Hippocampal formation (tissue), 2 donors: ENCODE results near the gene NEO1.
"Not testable (repeated sequence)": the region's sequence is repeated elsewhere in the genome, so short reads cannot be mapped to it uniquely, and the experiment has no call there.

Experiments
- DNase-seq, 2 donors: peaks; one replicate each; lab custom pipeline; 2025; lab: John Stamatoyannopoulos, UW

Gene NEO1

DNA sequence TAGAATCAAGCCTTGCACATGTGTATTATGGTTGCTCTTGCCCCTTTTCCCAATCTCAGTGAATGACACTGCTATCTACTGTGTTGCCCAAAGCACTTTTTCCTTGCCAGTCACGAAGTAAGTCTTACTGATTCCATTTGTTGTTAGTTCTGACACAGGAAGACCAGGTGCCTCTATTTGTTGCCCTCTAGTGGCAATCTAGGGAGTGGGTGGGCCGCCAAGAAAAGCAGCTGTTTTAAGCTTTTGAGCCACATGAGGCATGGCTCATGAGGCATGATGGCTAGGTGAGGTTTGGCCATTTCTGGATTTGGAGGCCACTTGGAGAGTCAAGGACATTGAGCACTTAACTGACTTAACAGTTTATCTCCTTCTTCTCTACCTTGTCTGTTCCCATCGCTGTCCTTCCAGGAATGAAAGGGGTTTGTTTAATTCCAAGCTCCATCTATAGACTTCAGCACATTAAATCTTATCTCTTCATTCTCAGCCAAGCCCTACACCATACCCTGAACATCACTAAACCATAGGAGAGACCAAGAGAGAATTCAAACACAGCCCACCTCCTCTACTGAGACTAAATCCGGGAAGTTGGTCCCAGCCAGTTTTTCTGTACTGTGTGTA lies 213.4 kb downstream of the NEO1 start:
- peak in 1 of 2 donors; percentile 1 for DNase-seq

DNA sequence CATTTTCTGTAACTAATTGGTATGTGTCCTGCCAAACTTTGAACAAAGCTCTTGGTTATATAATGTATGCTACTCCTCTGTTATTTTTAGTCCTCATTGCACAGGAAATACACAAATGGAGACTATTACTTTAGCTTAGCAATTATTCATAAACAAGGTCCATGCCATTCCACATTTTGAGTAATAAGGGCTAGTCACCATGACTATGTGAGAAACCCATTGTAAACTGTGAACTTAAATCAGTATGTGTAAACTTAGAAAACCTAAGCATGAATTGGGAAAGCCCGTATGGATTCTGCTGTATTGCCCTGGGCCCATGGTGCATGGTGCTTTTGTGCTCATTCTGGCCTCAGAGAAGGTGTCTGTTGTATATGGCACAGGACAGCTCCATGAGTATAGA lies 216.2 kb downstream of the NEO1 start:
- no peak for DNase-seq

DNA sequence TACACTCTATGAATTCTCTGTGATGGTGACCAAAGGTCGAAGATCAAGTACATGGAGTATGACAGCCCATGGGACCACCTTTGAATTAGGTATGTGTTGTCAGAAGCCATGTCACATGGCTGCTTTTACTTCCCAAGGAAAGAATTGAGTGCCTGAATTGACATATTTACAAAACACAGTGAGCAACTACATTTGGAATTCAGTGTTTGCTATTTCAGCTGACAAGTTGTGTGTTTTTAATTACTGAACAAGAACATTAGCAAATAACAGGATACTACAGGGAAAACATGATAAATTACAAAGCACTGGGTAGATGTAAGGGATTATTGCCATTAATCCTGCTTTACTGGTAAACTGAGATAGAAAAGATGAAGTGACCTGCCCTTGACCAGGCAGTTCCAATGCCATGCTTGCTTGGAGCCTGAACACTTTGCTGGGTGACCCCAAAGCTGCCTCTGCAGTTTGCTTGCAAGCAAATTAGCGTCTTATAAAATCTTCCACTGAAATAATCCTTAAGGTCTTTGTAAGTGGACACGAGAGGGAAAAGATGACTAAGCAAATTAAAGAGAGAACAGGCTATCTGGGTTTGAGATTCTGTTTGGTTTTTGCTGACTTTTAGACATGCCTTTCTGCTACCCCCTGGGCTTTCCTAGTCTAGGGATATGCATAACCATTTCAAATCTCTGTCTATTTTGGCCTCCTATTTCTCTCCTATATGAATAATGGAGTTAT lies 218.3 kb downstream of the NEO1 start:
- no peak for DNase-seq

DNA sequence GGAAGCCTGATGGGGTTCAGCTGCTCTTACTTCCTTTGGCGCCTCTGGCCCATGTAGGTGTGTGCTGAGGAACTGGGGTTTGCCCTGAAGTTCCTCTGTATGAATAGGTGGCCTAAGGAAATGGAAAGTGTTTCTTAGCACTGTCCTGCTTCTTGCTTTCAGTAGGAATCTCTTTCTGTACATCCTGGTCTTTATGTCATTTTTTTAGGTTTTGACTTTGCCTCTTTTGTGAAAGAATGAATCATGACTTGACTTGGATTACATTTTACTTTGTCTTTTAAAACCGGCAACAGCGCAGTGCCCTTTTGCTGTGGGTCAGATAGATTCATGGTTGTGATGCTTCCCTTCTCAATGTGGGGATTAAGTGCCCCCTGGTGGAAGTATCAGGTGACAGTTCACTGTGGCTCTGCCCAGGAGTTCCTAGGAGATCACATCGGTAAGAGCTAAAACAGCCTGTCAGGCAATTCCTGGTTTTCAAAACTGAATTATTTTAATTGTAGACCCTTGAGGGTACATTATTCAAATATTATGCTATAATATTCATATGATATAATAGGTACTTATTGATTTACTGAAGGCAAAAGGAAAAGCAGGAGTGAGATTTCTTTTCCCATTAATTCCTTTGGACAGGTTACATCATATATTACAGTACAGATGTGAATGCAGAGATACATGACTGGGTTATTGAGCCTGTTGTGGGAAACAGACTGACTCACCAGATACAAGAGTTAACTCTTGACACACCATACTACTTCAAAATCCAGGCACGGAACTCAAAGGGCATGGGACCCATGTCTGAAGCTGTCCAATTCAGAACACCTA lies 221.1 kb downstream of the NEO1 start:
- peak; percentile 9 to 57 for DNase-seq

DNA sequence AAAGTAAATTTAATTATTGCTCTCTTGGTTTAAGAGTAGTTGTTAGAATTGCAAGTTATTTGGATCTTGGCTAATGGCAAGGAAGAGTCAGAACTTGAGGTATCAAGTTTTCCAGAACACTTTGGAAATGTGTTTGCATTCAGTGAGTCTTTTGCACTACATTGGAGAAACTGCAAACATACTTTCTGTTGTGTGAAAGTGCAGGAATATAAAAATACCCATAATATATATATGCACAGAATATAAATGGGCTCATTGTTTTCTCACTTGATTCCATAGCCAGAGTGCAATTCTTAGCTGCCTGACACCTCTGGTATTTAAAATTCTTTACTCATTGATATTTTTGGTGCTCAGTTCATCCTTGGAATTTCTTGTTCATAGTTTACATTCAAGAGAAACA lies 223.6 kb downstream of the NEO1 start:
- DNase-seq: no peak

DNA sequence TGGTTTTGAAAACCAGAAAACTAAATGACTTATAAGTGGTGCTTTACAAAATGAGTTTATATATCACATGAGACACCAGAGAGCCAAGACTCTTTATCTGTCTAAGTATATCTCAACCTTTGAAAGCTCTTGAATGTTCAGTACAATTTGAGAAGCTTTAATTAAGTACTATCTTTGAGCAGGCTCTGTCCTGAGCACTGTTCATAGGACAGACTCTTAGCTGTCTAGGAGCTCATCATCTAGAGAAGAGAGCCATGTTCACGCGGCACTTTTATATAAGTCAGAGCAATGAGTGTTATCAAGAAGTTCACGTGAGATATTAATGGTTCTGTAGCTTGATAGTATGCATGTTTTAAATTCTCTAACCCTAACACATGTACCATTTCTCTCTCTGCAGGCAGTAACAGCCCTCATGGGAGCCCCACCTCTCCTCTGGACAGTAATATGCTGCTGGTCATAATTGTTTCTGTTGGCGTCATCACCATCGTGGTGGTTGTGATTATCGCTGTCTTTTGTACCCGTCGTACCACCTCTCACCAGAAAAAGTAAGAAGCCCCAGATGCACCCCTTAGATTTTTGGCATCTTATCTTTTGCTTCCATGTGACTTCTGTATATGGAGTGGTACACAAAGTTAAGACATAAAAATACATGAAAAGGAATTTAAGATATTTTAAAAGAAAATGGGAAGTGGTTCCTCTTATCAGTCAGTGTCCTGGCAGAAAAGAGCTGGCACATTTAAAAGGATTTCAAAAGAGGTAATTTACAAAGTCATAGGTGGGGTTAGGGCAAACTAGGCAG lies 230.5 kb downstream of the NEO1 start:
- no peak for DNase-seq

DNA sequence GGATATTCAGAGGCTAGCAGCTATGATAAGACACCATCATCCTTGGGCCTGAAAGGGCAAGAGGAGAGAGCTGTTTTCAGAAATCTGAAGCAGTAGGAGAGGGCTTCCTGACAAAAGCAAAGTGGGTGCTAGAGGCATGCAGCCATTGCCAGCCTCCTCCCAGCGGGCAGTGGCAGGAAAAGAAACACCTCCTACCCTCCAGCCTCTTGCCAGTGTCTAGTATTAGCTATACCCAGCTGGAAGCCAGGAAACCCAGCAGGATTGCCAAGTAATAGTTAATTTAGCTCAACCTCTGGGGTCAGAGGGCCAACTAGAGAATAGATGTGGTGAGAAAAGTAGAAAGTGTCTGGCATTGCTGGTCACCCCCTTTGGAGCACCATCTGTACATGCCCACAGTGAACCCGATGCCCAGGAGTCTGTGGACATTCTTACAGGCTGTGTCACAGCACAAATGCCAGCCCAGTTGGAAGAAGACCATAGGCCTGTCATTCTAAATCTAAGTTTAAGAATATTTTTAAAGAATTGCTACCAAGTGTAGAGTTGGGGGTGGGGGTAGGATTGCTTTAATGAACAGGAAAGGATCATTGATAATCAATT lies 231.2 kb downstream of the NEO1 start:
- DNase-seq: no peak

DNA sequence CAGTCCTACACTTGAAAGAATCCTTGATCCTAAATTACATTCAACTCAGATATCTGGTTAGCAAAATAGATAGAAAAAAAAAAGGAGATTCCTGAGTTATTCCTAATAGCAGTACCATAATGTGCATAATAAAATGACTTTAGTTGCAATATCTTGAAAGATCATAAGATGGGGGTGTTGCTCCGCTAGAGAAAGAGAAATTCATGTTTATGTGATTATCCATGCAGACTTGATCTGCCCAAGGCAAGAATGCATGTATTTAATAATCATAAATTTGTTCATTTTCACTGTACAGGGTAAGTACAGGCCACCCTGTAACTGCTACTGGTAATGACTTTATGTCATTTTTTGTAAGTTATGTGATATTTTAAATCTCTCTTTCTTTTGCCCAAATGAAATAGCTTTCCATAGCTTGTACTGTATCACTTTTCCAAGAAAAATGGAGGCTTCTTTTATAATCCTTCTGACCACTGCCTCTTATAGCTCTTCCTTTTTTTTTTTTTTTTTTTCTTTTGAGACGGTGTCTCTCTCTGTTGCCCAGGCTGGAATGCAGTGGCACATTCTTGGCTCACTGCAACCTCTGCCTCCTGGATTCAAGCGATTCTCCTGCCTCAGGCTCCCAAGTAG lies 231.9 kb downstream of the NEO1 start:
- DNase-seq: no peak

DNA sequence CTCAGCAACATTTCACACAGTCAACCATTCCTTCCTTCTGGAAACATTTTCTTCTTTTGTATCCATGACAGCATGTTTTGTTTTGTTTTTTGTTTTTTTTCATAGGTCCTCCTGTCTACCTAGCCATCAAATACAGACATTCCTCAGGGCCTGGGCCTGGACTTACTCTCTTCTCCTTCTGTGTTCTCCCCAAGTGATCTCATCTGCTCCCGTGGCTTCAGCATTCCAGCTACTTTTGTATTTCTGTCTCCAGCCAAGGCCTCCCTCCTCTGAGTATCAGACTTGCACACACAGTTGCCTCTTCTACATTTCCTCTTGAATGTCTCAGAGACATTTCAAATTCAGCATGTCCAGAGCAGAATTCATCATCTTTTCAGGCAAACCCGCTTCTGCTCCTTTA lies 234.0 kb downstream of the NEO1 start:
- DNase-seq: no peak

DNA sequence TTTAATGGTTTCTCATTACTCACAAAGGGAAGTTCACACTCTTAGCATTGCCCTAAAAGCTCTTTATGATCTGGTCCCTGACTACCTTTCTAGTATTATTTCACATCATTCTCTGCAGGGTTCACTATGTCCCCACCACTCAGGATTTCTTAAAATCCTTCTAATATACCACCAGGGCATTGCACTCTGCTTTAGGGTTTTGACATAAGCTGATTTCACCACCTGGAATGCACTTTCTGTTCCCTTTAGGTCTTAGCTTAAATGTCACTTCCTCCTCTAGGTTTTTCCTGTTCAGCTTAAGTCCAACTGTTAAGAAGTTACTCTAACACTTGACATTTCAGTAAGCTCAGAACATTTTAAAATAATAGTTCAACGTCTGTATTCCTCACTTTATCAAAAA lies 234.8 kb downstream of the NEO1 start:
- DNase-seq: no peak

DNA sequence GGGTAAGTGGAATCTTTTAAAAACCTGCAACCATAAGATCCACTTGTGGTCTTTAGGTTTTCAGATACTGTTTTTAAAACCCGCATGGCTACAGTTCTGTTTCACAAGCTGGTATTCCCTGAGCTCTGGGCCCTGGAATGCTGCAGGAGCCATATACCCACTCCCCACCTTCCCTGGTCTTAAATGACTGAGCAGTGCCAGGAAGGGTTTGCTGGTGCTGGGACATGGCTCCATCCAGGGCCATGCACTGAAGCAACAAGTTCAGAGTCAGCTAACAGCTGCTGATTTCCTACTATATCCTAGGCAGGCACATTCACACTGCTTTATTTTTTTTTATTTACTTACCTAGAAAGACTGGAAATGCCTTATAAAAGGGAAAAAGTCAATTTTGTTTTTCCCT lies 239.2 kb downstream of the NEO1 start:
- DNase-seq: no peak

DNA sequence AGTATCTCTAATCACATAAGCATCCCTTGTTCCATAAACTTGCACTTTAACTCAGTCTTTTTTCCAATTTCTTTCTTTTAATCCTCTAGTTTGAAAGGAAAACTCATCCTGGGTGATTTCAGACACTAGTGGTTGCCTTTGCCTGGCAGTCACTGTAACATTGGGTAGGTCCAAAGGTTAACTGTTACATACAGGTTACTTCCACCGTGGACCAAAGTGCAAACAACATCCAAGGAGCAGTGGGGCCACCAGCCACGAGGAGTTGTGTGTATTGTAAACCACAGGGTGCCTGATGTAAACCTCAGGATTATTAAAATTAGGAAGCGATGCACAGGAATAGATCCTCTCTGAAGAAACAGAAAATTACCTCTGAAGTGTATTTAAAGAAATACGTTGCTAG lies 241.5 kb downstream of the NEO1 start:
- no peak for DNase-seq

DNA sequence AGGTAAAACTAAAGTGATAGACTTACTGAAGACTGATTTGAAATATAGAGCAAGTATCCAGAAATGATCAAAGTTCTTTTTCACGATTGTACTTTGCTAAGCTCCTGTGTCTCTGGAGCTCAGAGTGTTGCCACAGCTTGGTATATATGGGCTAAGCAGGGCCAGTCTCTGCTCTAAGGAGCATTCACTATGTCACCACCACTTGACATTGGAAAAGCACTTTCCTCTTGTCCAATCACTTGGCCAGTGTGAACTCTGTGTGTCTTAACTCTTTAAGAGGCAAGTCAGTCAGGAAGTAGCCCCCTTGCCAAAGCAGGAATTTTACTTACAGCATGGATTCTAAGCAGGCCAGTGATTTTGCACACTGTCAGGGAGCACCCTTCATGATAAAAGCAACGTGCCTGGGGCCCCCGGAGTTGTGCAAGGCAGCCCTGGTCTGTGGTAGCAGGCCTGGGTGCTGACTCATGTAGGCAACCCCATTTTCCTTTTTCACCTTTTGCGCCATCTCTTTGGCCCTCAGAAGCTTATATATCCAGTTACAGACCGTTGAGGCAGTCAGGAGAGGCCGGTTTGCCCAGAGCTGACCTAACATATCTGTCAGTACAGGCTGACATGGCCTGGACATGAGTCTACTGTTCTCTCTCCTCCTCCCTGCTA lies 243.5 kb downstream of the NEO1 start:
- no peak for DNase-seq

DNA sequence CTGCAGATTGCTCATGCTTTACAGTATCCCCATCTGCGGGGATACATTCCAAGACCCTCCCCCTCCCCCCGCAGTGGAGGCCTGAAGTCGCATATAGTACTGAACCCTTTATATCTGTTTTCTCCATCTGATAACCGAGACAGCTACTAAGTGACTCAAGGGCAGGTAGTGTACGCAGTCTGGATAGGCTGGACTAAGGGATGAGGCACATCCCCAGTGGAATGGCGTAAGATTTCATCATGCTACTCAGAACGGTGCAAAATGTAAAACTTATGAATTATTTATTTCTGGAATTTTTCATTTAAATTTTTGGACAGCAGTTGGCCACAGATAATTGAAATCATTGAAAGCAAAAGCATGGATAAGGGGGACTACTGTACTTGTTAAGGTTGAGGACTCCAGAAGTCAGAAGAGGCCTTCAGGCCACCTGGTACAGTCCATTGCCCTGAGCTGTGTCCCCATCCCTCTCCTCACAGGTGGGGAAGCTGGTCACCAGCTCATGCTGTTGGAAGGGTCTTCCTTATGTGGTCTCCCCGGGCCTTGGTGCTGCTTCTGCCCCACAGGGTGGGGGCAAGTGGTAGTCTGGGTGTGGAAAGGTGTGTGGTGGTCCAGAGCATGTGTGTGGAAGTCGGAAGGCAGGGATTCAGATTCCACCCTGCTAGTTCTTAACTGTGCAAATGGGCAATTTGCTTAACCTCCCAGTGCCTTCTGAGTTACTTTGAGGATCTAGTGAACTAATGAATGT lies 244.5 kb downstream of the NEO1 start:
- no peak for DNase-seq

DNA sequence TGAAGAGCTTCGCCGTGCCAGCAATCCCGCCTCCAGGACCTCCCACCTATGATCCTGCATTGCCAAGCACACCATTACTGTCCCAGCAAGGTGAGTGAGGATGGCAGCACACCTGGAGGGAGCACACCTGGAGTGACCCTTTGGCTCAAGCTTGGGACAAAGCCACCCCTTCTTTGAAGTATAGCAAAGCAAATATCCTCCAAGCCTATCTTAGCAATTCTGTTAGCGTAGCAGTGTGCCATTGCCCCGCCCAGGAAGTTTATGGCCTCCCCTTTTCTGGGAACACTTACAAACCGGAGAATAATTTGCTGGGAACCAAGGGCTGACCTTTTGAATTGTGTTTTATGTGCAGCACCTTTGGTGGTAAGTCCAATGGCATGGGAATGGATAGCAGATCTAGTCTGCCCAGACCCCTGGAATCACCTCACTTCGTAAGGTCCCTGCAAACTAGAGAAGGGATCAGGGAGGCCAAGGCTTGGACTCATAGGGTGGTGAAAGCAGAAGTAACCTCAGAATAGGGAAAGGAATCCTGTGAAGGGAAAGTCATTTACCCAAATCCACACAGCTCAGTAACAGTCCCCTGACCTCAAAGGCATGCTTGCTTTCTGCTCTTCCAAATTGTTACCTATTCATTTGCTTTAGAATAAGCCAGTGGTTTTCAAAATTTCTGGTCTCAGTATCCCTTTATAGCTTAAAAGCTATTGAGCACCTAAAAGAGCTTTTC lies 246.4 kb downstream of the NEO1 start:
- no peak for DNase-seq

DNA sequence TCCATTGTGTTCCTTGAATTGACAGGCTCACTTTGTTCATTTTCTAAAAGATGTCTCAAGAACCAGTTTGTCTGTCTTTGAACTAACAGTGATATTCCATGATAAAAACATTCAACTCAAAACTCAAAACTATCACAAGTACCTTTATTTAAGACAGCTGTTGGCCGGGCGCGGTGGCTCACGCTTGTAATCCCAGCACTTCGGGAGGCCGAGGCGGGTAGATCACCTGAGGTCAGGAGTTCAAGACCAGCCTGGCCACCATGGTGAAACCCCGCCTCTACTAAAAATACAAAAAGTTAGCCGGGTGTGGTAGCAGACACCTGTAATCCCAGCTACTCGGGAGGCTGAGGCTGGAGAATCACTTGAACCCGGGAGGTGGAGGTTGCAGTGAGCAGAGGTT lies 248.0 kb downstream of the NEO1 start:
- not testable (repeated sequence) for DNase-seq

DNA sequence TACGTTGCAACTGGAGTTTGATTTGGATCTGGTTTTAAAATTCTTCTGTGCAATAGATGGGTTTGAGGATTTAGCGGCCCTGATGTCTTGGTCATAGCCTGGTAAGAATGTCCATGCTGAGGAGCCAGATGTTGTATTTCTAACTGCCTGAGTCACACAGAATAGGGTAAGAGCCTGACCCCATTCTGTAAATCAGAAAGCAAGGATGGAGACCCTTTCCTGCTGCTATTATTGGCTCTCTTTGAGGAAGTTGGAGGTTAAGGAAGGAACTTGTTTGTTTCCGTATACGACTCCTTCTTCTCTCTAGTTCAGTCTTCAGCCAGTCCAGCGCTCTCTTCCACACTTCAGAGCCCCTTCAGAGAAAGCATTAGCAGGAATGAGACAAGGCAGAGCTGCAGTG lies 251.4 kb downstream of the NEO1 start:
- DNase-seq: no peak

DNA sequence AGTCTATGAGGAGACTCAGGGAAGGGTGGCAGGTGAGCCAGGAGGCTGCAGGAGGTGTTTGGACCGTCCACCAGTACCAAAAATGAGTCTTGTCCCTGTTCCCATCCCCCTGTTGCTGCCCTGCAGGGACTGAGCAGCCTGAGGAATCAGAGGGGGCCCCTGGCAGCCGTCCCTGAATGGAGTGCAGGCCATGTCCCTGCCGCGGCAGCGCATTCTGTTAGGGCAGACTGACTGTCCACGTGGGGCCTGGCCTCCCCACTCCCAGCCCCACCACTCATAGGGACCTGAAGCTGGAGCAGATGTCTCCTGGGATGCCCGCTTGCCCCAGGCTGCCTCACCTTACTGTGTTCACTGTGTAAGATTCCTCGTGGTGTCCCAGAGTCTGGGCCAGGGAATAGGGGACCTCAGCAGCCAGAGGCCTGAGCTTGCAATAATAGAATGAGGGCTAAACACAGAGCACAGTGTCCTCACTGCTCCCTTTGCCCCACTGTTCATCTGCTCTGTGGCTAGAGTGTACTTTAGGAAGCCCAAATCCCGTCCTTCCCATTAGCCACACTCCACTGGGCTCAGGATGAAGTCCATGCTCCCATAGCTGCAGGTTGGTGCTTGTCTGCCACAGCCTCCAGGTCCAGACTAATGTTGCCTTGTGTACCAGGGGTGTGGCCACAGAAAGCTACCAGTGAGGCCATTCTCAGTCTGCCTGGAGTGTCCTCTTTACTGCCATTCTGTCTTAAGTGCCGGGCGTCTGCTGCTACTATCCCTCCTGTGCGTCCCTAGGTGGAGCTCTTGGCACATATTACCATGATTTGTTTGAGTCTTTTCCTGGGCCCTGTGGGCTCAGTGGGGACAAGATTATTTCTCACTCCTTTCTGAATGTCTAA lies 253.3 kb downstream of the NEO1 start:
- peak in 1 of 2 donors; percentile 45 for DNase-seq
